NCI-H82 (cell line): ENCODE data around the gene HLCS.

ENCODE experiments used
- DNase-seq: peaks from one replicate; lab custom pipeline; 2025; lab: John Stamatoyannopoulos, UW

HLCS gene

GRCh38 chr21:36914244-36915013, 52.0 kb downstream of the HLCS start:
- no peak for DNase-seq

DNA sequence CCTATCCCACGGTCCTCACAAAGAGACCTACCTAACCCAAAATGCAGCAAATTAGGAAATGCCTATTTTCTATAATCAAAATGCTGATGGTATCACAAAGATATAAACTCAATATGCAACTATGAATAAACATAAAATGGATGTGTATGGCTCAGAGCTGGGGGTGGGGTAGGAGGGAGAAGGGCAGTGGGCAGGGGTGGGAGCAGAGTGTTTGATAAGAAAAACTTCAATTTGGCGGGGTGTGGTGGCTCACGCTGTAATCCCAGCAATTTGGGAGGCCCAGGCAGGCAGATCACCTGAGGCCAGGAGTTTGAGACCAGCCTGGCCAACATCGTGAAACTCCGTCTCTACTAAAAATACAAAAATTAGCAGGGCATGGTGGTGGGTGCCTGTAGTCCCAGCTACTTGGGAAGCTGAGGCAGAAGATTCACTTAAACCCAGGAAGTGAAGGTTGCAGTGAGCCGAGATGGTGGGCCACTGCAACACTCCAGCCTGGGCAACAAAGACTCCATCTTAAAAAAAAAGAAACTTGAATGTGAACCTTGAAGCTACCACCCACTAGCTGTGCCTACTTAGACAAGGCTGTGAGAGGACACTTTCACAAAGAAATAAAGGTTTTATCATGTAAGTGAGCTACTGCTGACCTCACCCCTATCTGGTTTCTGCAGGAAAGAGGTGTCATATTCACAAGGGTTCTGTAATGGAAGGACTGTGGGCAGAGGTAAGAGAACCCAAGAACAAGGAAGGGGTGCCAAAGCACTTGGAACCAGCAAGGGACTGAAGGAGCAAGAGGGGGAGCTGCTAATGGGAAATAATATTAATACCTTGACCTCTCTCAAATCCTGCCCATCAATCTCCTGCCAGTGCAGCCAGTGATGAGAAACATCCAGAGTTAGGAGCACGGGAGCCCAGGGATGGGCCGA, 53.0 kb downstream of the HLCS start:
- no peak for DNase-seq

GRCh38 chr21:36910581-36911307, 55.7 kb downstream of the HLCS start:
- DNase-seq, result no peak

DNA sequence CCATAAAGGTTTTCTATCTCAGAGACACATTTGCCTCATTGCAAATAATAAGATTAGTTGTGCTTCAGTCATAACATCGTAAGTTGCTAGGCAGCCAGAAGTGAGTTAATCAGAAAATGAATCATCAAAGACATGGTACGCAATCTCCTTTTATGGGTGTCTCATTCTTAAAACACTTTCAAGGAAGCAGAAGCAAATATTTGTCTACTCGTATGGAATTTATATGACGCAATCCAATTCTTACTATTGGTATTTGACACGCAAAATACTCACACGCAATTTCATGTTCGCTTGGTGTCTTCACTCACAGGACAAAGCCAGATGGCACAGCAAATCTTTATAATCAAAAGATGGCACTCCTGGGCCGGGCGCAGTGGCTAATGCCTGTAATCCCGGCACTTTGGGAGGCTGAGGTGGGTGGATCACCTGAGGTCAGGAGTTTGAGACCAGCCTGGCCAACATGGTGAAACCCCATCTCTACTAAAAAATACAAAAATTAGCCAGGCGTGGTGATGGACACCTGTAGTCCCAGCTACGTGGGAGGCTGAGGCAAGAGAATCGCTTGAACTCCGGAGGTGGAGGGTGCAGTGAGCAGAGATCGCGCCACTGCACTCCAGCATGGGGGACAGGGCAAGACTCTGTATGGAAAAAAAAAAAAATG, 56.4 kb downstream of the HLCS start:
- DNase-seq, result peak; percentile 76

DNA sequence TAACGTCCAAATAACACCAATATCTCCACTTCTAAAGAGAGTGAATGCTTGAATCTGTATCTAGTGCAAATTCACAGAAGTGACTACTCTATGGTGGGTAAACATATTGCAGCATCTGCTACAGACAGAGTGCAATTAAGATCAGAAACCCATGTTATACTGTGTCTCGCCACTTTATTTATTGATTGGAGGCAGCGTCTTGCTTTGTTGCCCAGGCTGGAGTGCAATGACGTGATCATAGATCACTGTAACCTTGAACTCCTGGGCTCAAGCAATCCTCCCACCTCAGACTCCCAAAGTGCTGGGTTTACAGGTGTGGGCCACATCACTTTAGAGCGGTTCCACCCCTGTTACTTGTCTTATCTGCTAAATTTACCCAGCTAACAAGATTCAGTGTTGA, 57.0 kb downstream of the HLCS start:
- DNase-seq, result no peak

DNA sequence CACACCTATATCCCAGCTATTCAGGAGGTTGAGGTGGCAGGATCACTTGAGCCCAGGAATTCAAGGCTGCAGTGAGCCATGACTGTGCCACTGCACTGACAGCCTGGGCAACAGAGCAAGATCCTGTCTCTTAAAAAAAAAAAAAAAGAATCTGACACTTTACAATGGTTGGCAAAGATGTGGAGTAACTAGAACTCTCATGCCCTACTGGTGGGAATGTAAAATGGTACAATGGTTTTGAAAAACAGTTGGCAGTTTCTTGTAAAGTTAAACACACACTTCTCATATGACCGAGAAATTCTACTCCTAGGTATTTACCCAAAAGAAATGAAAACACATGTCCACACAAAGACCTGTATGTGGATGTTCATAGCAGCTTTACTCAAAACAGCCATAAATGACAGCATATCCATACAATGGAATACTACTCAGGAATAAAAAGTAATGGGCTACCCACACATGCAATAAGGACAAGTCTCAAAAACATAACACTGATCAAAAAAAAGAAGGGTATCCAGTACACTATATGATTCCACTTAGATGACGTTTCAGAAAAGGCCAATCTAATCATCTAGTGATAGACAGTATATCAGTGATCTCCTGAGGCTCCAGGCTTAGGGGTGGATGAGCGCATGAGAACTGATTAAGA, 58.1 kb downstream of the HLCS start:
- no peak for DNase-seq

DNA sequence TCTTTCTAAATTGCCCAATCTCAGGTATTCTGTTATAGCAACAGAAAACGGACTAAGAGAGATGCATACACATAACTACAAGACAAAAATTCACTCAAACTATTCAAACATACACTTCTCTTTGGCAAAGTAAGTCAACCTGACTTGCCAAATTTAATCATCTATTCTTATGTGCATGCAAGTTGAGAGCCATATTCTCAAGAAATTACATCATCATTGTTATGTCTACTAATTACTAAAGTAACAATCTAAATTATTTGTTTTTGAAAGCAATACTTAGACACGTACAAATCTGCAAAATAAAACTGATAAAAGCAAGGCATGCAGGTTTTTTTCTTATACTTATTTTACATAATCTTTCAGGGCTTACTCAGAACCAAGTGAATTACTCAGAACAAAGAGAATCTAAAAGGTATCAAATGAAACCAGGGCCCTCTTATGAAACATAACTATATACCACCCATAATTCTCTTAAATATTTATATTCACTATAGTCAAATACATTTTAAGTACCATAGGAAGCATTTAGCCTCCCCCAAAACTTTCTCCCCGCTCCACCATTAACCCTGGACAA, 62.3 kb downstream of the HLCS start:
- no peak for DNase-seq

- DNase-seq, result no peak
Measured at GRCh38 chr21:36902793-36903192, 63.7 kb downstream of the HLCS start.

GRCh38 chr21:36902331-36902730, 64.1 kb downstream of the HLCS start:
- DNase-seq, result no peak

DNA sequence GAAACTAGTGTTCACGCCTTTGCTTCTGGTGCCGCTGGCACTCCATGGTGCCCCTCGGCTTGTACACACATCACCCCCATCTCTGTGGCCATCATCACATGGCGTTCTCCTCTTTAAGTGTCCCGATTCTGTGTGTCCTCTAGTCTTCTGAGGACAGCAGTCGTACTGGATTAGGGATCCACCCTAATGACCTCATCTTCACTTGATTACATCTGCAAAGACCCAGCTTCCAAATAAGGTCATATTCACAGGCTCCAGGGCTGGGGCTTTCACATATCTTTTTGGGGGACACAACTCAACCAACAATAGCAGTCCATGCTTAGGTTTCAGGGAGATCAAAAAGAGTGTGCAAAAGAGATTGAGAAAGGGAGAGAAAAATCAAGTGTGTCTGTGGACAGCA, 64.9 kb downstream of the HLCS start:
- DNase-seq, result no peak

- no peak for DNase-seq
Measured at GRCh38 chr21:36893581-36893980, 72.9 kb downstream of the HLCS start.

DNA sequence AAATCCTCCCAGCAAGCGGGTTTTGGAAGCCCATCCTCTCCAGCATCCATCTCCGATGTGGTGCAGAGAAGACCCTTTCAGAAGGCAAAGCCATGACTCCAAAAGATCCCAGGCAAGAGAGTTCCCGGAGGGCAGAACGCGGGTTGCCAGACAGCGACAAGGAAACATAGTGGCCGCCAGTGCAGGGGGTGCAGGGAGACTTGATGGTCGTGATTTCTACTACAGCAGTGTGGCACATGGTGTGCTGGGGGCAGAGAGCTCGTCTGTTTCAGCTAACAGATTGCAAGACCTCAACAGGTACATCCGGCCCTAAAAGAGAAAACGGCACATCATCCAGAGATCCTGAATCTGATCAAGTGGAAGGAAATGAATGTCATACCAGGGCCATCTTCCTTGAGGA, 74.3 kb downstream of the HLCS start:
- DNase-seq, result no peak

DNA sequence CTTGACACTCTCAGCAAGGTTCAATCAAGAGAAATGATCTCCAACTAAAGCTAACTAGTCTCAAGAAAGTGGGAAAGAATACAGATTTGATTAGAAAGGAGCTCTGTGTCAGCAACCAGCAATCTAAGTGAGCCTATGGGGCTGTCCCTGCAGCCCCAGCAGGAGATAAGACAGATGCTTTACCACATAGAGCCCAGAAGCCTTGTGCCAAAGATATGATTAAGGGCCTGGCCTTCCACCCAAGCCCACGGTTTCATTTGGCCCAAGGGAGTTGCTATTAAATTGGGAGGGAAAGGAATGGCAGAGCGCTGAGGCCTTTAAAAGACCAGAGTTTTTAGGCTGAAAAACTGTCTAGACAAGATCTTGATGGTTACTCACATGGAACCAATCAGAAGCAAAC, 74.8 kb downstream of the HLCS start:
- peak; percentile 13 for DNase-seq

DNA sequence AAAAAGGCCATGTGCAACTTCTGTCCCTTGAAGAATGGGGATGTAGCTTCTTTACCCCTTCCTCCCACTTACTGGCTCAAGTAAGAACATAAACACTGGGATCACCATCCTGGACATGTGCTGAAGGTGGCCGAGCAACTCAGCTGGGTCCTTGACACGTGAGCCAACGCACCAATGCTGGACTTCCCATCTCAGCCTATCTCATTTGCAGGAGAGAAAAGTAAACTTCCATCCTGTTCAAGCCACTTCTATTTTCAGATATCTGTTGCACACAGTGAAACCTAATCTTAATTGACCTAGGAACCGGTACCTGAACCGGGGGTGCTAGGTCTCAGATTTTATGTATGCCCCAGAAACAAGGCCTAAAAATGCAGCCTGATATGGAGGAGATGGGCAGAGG, 75.3 kb downstream of the HLCS start:
- DNase-seq, result no peak

GRCh38 chr21:36890086-36890485, 76.4 kb downstream of the HLCS start:
- DNase-seq, result no peak

DNA sequence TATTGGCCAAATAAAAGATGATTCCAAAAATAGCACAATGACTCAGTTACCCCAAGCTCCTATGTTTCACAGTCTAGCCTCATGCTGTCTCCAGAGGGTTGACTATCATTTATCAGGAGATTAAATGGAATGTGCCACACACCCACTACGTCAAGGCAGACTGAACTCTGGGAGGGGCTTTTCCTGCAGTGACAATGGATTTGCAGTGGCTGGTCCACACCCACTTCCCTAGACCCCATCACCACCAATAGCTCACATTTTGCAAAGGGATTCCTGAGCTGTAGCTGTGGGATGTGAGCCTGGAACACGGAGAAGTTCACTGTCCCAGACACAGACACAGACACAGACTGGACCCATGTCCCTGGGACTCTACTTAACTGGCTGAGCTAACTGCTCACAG, 77.1 kb downstream of the HLCS start:
- peak; percentile 93 for DNase-seq

DNA sequence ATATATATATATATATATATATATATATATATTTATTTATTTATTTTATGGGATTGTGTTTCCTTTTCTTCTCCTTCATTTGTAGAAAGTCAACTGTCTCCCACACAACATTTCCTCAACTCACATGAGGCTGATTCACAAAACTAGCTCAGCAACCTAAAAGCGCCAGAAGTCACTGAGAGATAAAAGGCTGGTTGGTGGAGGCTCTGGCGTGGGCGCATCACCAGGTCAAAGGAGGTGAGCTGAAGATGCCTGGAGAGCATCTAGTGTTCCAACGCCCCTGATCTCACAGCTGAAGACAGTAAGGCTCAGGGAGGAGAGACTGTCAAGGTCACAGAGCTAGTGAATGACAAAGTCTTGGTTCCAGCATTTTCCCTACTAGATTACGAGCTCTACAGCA, 78.0 kb downstream of the HLCS start:
- DNase-seq, result peak; percentile 19

DNA sequence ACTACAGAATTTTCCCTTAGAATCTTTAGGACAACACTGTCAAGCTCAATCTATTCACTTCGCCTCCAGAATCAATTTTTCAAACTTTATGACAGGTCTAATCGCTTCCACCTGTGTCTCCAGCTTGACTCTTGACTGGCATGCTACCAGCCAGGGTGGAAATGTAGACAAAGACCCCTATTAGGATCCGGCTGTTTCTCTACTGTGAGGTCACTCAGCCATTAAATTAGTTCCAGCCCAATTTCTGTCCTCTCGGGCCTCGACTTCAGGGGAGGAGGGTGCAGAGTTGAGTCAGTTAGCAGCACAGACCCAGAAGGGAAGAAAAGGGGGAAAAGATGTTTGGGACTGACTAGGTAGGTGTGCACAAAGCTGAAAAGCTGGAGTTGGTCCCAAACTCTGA, 78.5 kb downstream of the HLCS start:
- peak; percentile 7 for DNase-seq

DNA sequence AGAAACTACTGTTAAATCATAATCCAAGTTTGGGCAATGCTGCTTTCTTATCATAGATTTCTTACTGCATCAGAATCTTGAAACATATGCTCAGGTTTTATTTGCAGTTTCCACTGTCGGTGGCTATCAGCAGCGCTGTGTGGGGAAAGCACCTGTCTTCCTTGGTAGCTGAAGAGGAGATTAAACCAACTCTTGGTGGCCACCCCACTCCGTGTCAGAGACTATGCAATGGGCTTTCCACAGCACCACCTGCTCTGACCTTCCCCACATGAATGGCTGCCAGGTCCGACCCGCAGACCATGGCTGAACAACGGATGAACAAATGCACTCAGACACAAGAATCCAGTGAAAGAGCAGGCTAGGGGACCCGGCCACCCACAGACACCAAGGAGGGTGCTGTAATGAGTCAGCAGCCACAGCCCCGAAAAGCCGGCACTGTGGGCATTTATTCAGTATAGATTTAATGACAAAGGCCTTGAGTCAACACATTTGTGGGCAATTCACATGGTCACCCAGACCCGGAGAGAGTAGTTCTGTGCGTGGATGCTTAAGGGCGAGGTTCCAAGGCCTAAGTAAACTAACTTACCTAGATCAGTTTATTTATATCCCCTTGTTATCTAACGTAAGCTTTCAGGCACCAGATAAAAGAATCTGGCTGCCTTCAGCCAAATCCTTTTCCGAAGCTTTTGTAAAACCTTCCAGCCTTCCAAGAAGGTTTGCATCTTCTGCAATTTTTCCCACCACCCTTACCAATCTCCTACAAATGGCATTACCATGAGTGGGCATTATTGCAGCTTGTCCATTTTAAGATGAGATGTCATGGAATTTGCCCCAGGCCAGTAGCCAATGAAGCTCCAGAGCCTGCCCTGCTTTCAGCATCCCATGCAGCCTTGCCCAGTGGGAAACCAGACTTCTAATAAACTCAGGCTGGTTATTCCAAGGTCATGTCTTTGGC, 82.7 kb downstream of the HLCS start:
- DNase-seq, result no peak

GRCh38 chr21:36882776-36883175, 83.7 kb downstream of the HLCS start:
- DNase-seq, result no peak
